Activated CD8-positive, alpha-beta memory T cell treated with anti-CD3 and anti-CD28 coated beads, Interleukin-2, amount 50 U/mL, for 1 hour (primary cell): ENCODE measurements around the gene FRAS1.
"Not testable (repeated sequence)": the region's sequence is repeated elsewhere in the genome, so short reads cannot be mapped to it uniquely, and the experiment has no call there.

Experiments
- DNase-seq: peaks from one replicate; pipeline ENCODE4 v3.0.0-alpha.2; 2020; ENCODE audit errors: extremely low read depth

FRAS1 gene

GRCh38 chr4:78120144-78120880 lies 63.2 kb downstream of the FRAS1 start:
- no peak for DNase-seq

GRCh38 chr4:78121338-78121904 lies 64.3 kb downstream of the FRAS1 start:
- no peak for DNase-seq

- not testable (repeated sequence) for DNase-seq
These were observed 68.8 kb downstream of the FRAS1 start for GRCh38 chr4:78125834-78126331.

DNA sequence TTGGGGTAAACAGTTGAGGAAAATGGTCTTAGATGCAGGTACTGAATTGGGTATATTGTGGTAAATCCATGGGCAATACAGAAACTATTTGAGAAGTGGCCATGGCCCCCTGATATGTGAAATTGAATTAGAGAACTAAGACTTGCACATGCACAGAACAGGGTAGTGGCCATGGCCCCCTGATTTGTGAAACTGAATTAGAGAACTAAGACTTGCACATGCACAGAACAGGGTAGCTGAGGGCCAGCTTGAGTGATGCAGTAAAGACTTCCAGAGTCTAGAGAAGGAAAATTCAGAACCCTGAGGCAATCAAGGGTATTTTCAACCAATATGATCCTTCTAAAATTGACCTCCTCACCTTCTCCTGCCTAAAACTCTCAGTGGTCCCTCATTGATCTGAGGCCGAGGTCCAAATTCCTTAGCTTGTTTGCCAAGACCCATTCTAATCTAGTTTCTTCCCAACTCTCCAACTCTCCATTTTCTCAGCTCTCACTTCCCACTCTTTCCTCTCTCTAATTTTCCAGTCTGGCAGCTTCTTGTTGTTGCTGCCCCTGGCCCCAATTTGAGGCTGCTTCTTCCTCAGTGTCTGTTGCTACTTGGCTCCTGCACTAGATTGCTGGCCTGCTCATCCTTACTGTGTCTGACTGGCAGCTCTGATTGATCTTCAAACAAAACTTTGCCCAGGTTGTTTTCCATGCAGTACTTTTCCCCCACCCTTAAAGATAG lies 72.4 kb downstream of the FRAS1 start:
- no peak for DNase-seq

GRCh38 chr4:78131403-78131802 lies 74.3 kb downstream of the FRAS1 start:
- DNase-seq, result no peak

DNA sequence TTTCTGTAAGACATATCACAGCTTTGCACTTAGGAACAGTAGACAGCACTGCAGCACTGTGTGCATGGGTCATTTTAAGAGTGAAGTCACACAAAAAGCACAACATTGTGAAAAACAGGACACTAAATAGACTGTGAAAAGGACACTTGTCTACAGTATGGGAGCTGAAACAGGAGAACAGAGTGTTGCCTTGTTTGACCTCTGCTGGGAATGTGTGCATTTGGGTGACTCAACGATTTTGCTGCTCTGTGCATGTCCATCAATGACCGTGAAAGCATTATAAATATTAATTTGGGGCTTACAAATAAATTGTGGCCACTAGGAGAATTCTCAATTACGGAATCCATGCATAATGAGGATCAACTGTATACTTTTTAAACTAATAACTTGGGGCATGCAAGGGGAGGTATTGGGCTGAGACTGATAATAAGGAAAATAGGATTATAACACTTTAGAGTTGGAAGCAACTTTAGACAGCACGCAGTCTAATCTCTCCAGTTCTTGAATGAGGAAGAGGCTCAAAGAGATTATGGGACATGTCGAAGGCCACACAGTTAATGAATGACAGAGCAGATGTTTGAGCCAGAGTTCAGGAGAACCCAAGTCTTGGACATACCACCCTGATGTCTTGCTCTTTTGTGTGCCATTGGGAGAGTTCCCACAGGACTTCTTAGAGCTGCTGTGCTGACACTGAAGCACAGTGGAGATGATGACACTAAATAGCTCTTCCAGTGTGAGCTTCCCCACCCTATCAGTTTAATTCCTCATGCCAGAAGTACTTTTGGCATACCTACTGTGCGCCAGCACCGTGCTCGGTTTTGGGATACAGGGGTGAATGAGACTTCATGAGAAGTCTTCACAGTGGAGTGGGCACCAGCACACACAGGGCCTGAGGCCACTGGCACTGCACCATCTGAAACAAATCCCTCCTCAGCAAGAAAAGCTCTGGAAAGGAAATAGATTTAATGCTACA lies 79.3 kb downstream of the FRAS1 start:
- no peak for DNase-seq

DNA sequence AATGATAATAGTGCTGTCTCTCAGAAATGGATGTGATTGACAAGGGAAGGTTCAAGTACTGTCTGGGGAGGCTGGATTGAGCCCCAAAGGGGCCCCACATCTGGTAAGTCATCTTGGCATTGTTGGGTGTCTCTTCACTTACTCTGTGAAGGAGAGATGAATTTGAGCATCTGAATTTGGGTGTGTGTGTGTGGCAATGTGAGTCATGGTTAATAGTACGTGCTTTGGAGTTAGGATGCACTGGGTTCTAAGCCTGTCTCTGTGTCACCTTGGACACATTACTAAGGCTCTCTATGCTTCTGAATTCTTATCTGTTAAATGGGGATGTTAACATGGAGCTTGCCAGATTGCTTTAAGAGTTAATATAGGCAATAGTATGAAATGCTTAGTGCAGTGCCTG lies 80.4 kb downstream of the FRAS1 start:
- DNase-seq, result no peak

- DNase-seq, result no peak
These were observed 81.1 kb downstream of the FRAS1 start for GRCh38 chr4:78138252-78138651.

DNA sequence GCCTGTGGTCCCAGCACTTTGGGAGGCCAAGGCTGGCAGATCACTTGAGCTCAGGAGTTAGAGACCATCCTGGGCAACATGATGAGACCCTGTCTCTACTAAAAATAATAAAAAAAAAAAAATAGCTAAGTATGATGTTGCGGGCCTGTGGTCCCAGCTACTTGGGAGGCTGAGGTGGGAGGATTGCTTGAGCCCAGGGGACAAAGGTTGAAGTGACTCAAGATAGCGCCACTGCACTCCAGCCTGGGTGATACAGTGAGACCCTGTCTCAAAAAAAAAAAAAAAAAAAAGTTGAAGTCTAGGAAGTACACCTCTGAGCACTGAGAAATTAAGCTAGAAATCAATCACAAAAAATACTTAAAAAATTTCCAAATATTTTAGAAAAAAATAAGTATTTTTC lies 86.5 kb downstream of the FRAS1 start:
- no peak for DNase-seq

DNA sequence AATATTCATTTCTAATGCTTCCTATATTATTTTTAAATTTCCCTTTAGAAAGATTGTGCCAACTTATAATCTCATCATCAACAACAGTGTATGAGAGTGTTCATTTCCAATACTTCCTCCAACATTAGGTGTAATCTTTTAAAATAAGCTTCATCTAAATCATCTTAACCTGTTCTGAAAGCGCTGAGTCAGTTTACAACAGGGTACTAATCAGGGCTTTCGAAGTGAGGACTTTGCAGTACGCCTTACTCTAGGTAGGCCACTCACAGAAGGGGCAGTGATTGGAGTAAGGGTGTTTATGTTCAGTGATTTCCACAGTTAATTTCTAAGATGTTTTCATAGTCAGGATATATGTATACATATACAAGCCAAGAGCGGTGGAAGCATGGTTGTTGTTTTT lies 87.9 kb downstream of the FRAS1 start:
- DNase-seq, result no peak

DNA sequence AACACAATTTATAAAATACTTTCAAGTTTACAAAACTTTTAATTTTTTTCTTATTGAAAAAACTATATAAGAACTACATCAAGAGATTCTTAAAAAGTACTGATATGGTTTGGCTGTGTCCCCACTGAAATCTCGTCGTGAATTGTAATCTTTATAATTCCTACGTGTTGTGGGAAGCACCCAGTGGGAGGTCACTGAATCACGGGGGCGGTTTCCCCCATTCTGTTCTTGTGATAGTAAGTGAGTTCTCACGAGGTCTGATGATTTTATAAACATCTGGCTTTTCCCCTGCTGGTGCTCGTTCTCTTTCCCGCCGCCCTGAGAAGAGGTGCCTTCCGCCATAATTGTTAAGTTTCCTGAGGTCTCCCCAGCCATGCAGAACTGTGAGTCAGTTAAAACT lies 88.5 kb downstream of the FRAS1 start:
- no peak for DNase-seq

- no peak for DNase-seq
These were observed 92.8 kb downstream of the FRAS1 start for GRCh38 chr4:78149751-78150542.

DNA sequence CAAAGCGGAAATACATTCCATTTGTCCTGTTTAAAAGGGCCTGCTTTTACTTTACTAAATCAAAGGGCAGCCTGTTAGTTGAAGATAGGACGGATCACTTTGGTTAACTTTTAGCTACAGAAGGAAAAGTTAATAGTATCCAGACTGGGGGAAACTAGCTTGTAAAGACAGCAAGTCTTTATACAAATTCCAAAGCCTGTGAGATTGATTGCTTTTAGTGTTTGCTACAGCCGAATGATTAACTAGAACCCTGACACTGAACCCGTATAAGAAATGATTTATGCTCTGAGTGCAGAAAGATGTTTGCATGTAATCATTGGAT lies 93.4 kb downstream of the FRAS1 start:
- DNase-seq, result no peak

- DNase-seq, result no peak
These were observed 95.7 kb downstream of the FRAS1 start for GRCh38 chr4:78152795-78153194.

- no peak for DNase-seq
These were observed 98.0 kb downstream of the FRAS1 start for GRCh38 chr4:78154972-78155590.

GRCh38 chr4:78155616-78156105 lies 98.5 kb downstream of the FRAS1 start:
- no peak for DNase-seq

GRCh38 chr4:78156520-78156919 lies 99.4 kb downstream of the FRAS1 start:
- DNase-seq, result no peak

- no peak for DNase-seq
These were observed 105.2 kb downstream of the FRAS1 start for GRCh38 chr4:78162342-78162741.

DNA sequence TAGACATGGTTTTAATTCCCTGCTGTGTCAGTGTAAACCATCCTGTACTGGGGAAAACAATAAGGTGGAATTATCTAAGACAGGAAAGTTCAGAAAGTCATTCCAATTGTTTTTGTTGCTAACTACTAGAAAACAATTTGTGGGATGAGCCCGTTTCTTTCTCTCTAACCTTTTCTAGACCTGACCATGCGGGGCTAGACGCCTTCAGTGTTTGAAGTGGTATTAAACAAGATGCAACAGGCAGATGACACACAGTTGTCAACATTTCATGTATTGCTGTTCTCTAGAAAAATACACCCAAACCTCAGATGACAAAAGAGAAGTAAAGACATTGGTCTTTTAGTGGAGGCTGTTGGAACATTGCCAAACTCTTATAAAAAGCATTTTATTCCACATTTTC lies 105.7 kb downstream of the FRAS1 start:
- no peak for DNase-seq

DNA sequence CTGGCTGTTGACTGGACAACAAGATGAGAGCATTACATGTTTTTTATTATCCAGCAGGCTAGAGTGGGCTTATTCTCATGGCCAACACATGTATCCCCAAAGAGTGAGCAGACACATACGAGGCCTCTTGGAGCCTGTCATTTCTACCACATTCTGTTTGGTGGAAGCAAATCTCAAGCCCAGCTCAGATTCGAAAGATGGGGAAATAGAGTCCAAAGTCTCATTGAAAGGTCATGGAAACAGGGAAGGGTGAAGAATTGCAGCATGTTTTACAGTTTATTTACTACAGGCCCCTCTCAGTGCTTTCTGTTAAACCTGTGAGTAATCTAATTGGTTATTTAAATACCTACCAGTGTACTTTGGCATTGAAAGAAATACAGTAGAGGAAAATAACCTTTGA lies 108.6 kb downstream of the FRAS1 start:
- DNase-seq, result no peak
